GM18511 (cell line): ENCODE measurements around the gene PLSCR4.
"Not testable (repeated sequence)": the region's sequence is repeated elsewhere in the genome, so short reads cannot be mapped to it uniquely, and the experiment has no call there.

Source experiments
- ATAC-seq: cut with Tn5 transposase; IDR thresholded peaks from one replicate; pipeline ENCODE4 v1.9.1; 2021; ENCODE audit warnings: mild to moderate bottlenecking, moderate library complexity; ENCODE audit not compliant: unreplicated experiment

Gene PLSCR4

DNA sequence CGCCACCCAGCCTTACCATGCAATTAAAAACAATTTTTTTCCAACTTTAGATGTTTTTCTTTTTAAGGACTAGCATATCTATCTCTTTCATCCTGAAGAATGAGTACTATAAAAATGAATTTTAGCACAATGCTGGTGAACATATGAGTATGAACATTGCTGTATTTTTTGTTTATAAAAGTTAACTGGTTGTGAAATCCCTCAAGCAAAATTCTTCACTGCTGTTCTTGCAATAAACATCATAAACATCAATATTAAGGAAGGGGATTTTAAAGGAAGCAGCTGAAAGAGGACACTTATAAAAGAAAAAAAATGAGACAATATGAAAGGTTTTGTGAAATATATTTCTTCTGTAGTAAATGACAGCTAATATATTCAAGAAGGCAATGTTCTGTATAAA is 3.0 kb downstream of the PLSCR4 start:
- no peak for ATAC-seq

GRCh38 chr3:146246526-146246925 is 4.4 kb downstream of the PLSCR4 start:
- no peak for ATAC-seq

DNA sequence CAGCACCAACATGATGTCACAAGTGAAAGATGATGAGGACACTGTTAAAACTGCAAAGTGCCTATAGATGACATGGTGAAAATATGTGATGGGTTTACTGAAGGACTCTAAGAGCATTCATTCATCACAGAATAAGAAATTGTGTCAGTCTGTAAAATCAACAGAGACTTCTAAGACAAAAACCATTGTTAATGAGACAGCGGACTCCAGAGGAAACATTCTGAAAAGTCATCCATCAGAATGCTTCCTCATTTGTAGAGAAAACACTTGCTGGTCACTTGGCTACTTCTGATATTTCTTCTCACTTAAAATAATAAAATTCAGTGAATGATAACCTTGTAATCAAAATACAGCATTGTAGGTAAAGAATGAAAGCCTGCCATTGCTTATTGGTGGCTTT is 7.3 kb downstream of the PLSCR4 start:
- no peak for ATAC-seq

- ATAC-seq = no peak
These were observed 9.2 kb downstream of the PLSCR4 start for GRCh38 chr3:146241523-146242240.

GRCh38 chr3:146233487-146233886 is 17.4 kb downstream of the PLSCR4 start:
- no peak for ATAC-seq

GRCh38 chr3:146227486-146227885 is 23.4 kb downstream of the PLSCR4 start:
- ATAC-seq = no peak

DNA sequence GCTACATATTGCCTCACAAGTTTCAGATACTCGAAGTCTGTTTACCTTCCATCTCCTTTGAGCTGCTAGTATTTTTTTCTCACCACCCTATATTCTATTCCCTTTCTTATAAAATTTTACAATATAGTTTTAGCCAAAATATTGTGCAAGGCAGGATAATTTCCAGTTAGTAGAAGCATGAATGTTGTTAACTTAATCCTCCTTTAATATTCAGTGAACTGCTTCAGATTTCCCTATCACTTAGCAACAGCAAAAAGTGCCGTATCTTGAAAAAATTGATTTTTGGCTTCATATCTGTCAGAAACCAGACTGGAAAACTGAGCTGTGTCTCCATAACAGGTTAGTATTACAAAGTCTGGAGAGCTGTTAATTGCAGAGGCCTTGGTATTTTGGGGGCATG is 24.0 kb downstream of the PLSCR4 start:
- no peak for ATAC-seq

DNA sequence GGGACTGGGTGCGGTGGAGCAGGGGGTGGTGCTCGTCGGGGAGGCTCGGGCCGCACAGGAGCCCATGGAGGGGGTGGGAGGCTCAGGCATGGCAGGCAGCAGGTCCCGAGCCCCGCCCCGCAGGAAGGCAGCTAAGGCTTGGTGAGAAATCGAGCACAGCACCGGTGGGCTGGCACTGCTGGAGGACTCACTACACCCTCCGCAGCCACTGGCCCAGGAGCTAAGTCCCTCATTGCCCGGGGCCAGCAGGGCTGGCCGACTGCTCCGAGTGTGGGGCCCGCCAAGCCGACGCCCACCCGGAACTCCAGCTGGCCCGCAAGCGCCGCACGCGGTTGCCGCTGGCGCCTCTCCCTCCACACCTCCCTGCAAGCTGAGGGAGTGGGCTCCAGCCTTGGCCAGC is 25.4 kb downstream of the PLSCR4 start:
- not testable (repeated sequence) for ATAC-seq

DNA sequence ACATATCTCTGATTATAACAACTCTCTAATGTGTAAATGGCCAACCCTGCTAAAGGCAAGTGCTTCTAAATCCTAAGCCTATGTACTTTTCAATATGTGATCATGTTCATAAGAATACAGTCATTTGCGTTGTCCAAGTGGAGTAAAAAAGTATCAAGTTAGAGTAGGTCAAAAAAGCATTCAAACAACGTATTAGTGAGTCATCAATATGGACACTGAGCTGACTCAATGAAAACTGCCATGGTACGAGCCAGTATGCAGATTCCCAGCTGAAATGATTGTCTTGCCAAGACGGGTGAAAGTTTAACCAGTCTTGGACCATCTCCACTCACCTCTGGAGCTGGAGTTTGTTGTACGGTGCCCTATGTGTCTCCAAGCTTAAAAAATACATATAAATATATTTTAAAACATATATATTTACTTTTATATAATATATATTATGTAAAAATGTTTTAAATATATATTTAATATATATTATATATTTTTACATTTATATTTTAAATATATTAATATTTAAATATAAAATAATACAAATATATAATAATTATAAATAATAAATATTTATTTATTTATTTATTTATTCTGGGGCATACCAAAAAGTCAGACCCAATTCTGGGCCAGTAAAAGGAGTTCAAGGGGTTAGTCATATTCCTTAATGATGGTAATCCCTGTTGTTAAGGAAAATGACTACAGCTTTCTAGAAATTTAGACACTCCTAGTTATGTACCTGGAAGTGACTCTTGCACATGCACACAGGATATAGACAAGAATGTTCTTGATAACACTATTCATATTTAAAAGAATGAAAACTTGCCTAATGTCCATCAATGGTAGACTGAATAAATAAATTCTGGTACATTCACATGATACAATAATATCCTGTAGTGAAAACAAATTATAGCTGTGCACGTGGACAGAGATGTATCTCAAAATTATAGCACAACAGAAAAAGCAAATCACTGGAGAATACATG is 27.2 kb downstream of the PLSCR4 start:
- ATAC-seq = no peak

DNA sequence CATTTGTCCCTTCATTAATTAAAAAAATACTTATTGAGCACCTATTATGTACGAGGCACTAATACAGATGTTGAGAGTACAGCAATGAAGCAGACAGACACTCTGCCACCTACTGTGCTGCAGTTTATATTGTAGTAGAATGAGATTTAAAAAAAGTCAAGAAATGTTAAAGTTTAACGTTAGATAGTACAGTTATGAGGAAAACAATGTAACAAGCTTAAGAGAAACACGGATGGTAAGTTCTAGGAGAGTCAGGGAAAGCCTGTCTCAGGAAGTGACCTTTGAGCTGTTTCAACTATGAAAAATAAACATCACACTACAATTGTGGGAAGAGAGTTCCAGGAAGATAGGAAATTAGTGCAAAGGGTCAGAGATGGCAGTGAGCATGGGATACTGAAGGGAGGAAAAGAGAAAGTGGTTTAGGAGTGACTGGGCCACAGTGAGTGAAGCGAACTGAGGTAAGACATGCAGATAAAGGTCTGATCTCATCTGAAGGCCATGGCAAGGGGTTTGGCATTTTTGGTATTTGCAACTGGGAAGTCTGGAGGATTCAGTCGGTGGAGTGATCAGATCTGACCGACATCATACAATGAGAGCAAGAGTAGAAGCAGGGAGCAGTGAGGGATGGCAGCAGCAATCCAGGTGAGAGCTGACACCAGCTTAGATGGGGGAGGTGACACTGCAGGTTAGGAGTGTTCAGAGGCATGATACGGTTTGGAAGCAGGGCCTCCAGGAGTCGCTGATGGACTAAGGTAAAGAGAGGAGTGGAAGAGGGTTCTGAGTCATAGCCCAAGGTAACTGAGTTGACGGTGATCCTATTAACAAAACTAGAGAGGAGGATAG is 28.5 kb downstream of the PLSCR4 start:
- ATAC-seq = no peak

GRCh38 chr3:146221276-146221675 is 29.6 kb downstream of the PLSCR4 start:
- ATAC-seq = no peak

DNA sequence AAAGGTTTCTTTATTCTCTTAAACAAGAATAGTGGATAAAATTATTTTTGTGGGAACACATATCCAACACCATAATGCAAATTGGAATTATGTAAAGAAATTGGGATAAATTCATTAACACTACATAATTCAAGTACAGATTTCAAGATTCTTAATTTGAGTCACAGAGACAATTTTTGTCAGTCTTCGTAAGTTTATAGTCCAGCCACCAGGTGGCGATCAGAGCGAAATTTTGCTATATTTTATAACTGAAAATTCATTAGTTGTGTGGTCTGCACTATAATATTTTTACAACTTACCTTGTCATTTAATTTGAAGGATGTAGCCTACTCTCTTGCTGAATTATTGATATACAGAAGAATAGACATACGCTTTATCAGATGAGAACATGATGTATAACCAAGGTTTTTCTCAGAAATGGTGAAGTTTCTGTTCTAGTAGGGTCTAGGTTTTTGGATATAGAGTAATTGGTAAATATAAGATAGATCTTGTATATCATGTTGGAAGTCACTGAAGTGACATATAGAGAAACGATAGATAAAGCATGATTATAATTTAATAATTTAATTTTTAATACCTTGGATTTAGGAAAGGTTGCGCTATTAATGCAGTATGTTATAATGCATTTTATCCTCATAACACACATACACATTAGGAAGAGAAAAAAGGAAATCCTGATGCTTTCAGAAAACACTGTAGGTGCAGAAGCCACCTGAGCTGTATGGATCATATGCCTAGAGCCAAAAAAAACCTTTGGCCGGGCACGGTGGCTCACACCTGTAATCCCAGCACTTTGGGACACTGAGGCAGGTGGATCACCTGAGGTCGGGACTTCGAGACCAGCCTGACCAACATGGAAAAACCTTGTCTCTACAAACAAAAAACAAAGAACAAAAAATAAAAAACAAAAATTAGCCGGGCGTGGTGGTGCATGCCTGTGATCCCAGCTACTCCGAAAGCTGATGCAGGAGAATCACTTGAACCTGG is 31.7 kb downstream of the PLSCR4 start:
- ATAC-seq = peak; percentile 64

DNA sequence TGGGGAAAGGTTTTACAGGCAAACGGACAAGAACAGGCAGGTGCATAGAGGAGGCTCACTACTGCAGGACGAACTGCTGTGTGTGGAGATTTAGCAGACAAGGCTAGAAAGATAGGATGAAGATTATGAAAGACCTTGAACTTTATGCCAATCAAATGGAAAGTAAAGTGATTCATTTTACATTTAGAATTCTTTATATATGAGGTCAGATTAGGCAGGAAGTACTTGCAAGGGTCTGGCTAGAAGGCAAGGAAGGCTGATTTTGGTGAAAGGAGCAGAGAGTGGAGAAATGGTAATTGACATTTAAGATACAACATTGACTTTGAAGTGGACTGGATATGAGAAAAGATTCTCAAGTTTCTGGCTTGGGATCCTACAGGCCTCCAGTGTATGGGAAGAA is 33.6 kb downstream of the PLSCR4 start:
- no peak for ATAC-seq

DNA sequence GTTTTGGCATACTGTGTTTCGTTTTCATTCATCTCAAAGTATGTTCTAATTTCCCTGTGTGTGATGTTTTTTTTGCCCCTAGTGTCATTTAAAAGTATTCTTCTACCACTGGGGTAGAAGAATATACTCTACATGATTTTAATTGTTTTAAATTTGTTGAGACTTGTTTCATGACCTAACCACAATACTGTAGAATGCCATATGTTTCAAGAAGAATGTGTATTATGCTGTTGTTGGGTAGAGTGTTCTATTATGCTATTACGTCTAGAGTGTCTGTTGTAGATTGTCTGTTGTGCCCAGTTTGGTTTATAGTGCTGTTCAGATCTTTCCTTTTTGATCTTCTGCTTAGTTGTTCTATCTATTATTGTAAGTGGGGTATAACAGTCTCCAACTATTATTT is 36.4 kb downstream of the PLSCR4 start:
- no peak for ATAC-seq

GRCh38 chr3:146209371-146209770 is 41.5 kb downstream of the PLSCR4 start:
- ATAC-seq = no peak

DNA sequence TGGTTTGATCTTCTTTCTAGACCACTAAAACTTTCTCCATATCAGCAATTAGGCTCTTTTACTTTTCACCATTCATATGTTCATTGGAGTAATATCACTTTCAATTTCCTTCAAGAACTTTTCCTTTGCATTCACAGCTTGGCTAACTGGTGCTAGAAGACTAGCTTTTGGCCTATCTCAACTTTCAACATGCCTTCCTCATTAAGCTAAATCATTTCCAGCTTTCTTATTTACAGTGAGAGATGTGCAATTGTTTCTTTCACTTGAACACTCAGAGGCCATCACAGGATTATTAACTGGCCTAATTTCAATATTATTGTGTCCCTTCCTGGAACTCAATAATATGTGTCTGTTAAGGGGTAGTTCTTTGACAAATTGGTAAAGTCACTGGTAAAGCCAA is 47.1 kb downstream of the PLSCR4 start:
- no peak for ATAC-seq

GRCh38 chr3:146200461-146201220 is 50.3 kb downstream of the PLSCR4 start:
- no peak for ATAC-seq

DNA sequence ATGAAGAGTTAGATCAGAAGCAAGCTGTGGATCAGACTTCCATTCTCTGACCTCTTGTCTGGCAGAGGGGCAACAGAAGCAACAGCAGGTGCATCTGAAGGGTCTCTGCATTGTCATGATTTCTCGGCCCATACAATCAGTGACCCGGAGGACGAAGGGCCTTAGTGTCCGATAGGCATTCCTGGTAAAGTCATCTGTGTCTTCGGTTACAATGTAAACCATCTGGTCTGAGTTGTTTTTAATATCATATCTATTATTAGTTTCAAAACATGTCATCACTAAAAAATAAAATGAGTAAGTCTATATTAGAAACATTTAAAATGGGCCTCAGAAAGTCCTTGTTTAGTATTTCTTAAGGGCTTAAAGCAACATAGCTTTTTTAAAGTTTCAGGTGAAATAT is 51.1 kb downstream of the PLSCR4 start:
- ATAC-seq = no peak

GRCh38 chr3:146196789-146197188 is 54.1 kb downstream of the PLSCR4 start:
- no peak for ATAC-seq
